Activated CD4-positive, alpha-beta T cell treated with anti-CD3 and anti-CD28 coated beads for 36 hours (primary cell): ENCODE measurements around the gene CREB1. TPM values are rescaled to one million over a fixed set of nuclear protein-coding genes. Genes with fewer than 3 reads are reported as not detected.

ENCODE experiments used
- ATAC-seq: fragments of 200-7000 bp; cut with Tn5 transposase; one replicate; pipeline ENCODE4 v1.10.0; 2021; ENCODE audit warnings: mild to moderate bottlenecking, moderate library complexity
- CTCF ChIA-PET: fragments of 350-600 bp; sonication (Branson Sonifier 250); formaldehyde crosslinking; loops from one replicate; lab custom pipeline; 2021; ENCODE audit warnings: antibody characterized with exemption; lab: Charles Lee
- POLR2A ChIA-PET: fragments of 350-600 bp; sonication (Branson Sonifier 250); formaldehyde crosslinking; loops from one replicate; lab custom pipeline; 2021; ENCODE audit warnings: antibody characterized with exemption, inconsistent platforms; lab: Charles Lee
- DNase-seq: peaks from one replicate; pipeline ENCODE4 v3.0.0-alpha.2; 2020
- H3K27ac Mint-ChIP-seq: one replicate; pipeline ENCODE4 v1.8.0; 2021; ENCODE audit warnings: mixed read lengths
- H3K27me3 Mint-ChIP-seq: one replicate; pipeline ENCODE4 v1.8.0; 2021; ENCODE audit warnings: mixed read lengths
- H3K36me3 Mint-ChIP-seq: one replicate; pipeline ENCODE4 v1.8.0; 2021; ENCODE audit warnings: low read depth, mixed read lengths
- H3K4me1 Mint-ChIP-seq: one replicate; pipeline ENCODE4 v1.8.0; 2021; ENCODE audit warnings: mixed read lengths
- H3K4me3 Mint-ChIP-seq: one replicate; pipeline ENCODE4 v1.8.0; 2021; ENCODE audit warnings: mild to moderate bottlenecking, moderate library complexity, mixed read lengths
- H3K9me3 Mint-ChIP-seq: one replicate; pipeline ENCODE4 v1.8.0; 2021; ENCODE audit warnings: low read depth, mixed read lengths
- intact Hi-C, 2 experiments: fragments of 100-400 bp; cut with DNase I in 1 of 2; cut with micrococcal nuclease in 1 of 2; formaldehyde crosslinking; loops; one replicate each; pipeline versions ENCODE4 v1.14.2 to v1.15.1; 2022 to 2024; cut with DNase I, micrococcal nuclease
- total RNA-seq, 2 experiments: library from RNA; stranded (reverse); gene quantifications; one replicate each; pipeline ENCODE4 v1.2.3, GENCODE V29; 2021

CREB1 gene
- total RNA-seq, 2 experiments from 2014 or later: 85.4 to 136 TPM

- Mint-ChIP-seq H3K36me3 (peaks cover 12% of the 10 kb centered on the region), H3K27ac (no peak overlapping the region), H3K4me3 (no peak overlapping the region), H3K27me3 (no peaks in the 10 kb centered on the region), H3K9me3 (no peaks in the 10 kb centered on the region), H3K4me1 (peaks cover 51% of the 10 kb centered on the region)
- no peak for DNase-seq
- intact Hi-C loops: no loop called here
- POLR2A ChIA-PET: interaction anchor here (1.0 kb wide), 1 partner anchor 9 kb away, joined by 6 read pairs; no protein-coding TSS in a partner anchor
- no peak for ATAC-seq
- CTCF ChIA-PET: interaction anchor here (0.7 kb wide), 1 partner anchor 241 kb away, joined by 5 read pairs; no protein-coding TSS in a partner anchor
Observed at GRCh38 chr2:207516206-207516605, 13.6 kb upstream of the CREB1 start.

- peaks cover 6% of the 10 kb centered on the region for H3K36me3 Mint-ChIP-seq
- peaks cover 49% of the 10 kb centered on the region for H3K4me1 Mint-ChIP-seq
- H3K9me3 Mint-ChIP-seq: no peaks in the 10 kb centered on the region
- intact Hi-C loops: loop anchor here in 1 of 2 experiments (2.0 kb wide), 1 partner anchor 44 kb away; no protein-coding TSS in a partner anchor
- H3K27me3 Mint-ChIP-seq: no peaks in the 10 kb centered on the region
- ChIA-PET CTCF (no interaction called here), POLR2A (no interaction called here)
- no peak for DNase-seq
- no peak for ATAC-seq
- H3K27ac Mint-ChIP-seq: no peak overlapping the region
- no peak overlapping the region for H3K4me3 Mint-ChIP-seq
Observed at GRCh38 chr2:207523005-207523404, 6.8 kb upstream of the CREB1 start.

GRCh38 chr2:207525296-207525695 lies 4.5 kb upstream of the CREB1 start:
- CTCF ChIA-PET: interaction anchor here (1.1 kb wide), 1 partner anchor 20 kb away, joined by 4 read pairs; no protein-coding TSS in a partner anchor
- POLR2A ChIA-PET: no interaction called here
- intact Hi-C loops: loop anchor here in 1 of 2 experiments (5.0 kb wide), 1 partner anchor 502 kb away; the partner anchor contains the start of gene PLEKHM3

GRCh38 chr2:207528980-207529329 lies 807 bp upstream of the CREB1 start:
- Mint-ChIP-seq H3K4me3 (peak overlapping the region; percentile 94), H3K27ac (peak overlapping the region; percentile 100), H3K4me1 (peaks cover 52% of the 10 kb centered on the region), H3K36me3 (peaks cover 24% of the 10 kb centered on the region), H3K27me3 (no peaks in the 10 kb centered on the region), H3K9me3 (no peaks in the 10 kb centered on the region)
- CTCF ChIA-PET: no interaction called here
- DNase-seq (peak; percentile 70), ATAC-seq (peak; percentile 2)
- POLR2A ChIA-PET: interaction anchor here (0.6 to 1.4 kb wide), 2 partner anchors 22 to 790 kb away, joined by 3 read pairs; no protein-coding TSS in a partner anchor
- intact Hi-C loops: loop anchor here (1.0 to 5.0 kb wide), 14 partner anchors 14 to 1370 kb away; partner anchors contain the start of genes METTL21A (in 2 of the 2), PIKFYVE (in 2 of the 2), CCNYL1 (in 1 of the 2) and EEF1B2 (in 1 of the 2)

More at GRCh38 chr2:207525296-207525695, 4.5 kb upstream of the CREB1 start:
- DNase-seq (no peak), ATAC-seq (no peak)
- Mint-ChIP-seq H3K4me3 (peak overlapping the region; percentile 30), H3K4me1 (peaks cover 56% of the 10 kb centered on the region), H3K9me3 (no peaks in the 10 kb centered on the region), H3K36me3 (peaks cover 7% of the 10 kb centered on the region), H3K27ac (peak overlapping the region; percentile 64), H3K27me3 (no peaks in the 10 kb centered on the region)

- ChIA-PET POLR2A (interaction anchor here (0.6 to 2.9 kb wide), 11 partner anchors 15 to 731 kb away, joined by 3 to 27 read pairs (median 4); partner anchors contain the start of genes KLF7 and METTL21A), CTCF (interaction anchor here (0.8 to 3.1 kb wide), 9 partner anchors 10 to 510 kb away, joined by 3 to 9 read pairs (median 3); partner anchors contain the start of gene METTL21A)
- ATAC-seq (peak; percentile 3), DNase-seq (peak; percentile 63)
- peak overlapping the region; percentile 99 for H3K27ac Mint-ChIP-seq
- peaks cover 61% of the 10 kb centered on the region for H3K4me1 Mint-ChIP-seq
- H3K27me3 Mint-ChIP-seq: no peaks in the 10 kb centered on the region
- H3K36me3 Mint-ChIP-seq: peaks cover 27% of the 10 kb centered on the region
- H3K4me3 Mint-ChIP-seq: peak overlapping the region; percentile 98
- intact Hi-C loops: loop anchor here (5.0 to 10.0 kb wide), 2 partner anchors 494 to 1443 kb away; partner anchors contain the start of genes INO80D (in 1 of the 2) and PLEKHM3 (in 1 of the 2)
- H3K9me3 Mint-ChIP-seq: no peaks in the 10 kb centered on the region
Observed at GRCh38 chr2:207530160-207531031, 634 bp downstream of the CREB1 start.

- H3K4me1 Mint-ChIP-seq: peaks cover 53% of the 10 kb centered on the region
- H3K27ac Mint-ChIP-seq: peak overlapping the region; percentile 99
- intact Hi-C loops: loop anchor here (5.0 to 10.0 kb wide), 2 partner anchors 494 to 1444 kb away; partner anchors contain the start of genes INO80D (in 1 of the 2) and PLEKHM3 (in 1 of the 2)
- H3K9me3 Mint-ChIP-seq: no peaks in the 10 kb centered on the region
- H3K4me3 Mint-ChIP-seq: peak overlapping the region; percentile 98
- peak; percentile 66 for DNase-seq
- peaks cover 28% of the 10 kb centered on the region for H3K36me3 Mint-ChIP-seq
- no peaks in the 10 kb centered on the region for H3K27me3 Mint-ChIP-seq
- ATAC-seq: peak; percentile 4
- CTCF ChIA-PET: interaction anchor here (0.8 to 3.1 kb wide), 8 partner anchors 9 to 509 kb away, joined by 3 to 9 read pairs (median 3); partner anchors contain the start of gene METTL21A
- POLR2A ChIA-PET: interaction anchor here (0.7 to 2.9 kb wide), 7 partner anchors 17 to 732 kb away, joined by 3 to 27 read pairs (median 6); partner anchors contain the start of genes CCNYL1 and METTL21A
Observed at GRCh38 chr2:207531032-207531952, 1.5 kb downstream of the CREB1 start.

GRCh38 chr2:207532676-207533075 lies 2.9 kb downstream of the CREB1 start:
- Mint-ChIP-seq H3K4me1 (peaks cover 50% of the 10 kb centered on the region), H3K9me3 (no peaks in the 10 kb centered on the region), H3K27ac (peak overlapping the region; percentile 99), H3K4me3 (peak overlapping the region; percentile 98), H3K27me3 (no peaks in the 10 kb centered on the region), H3K36me3 (peaks cover 31% of the 10 kb centered on the region)
- ATAC-seq: no peak
- intact Hi-C loops: loop anchor here (5.0 to 10.0 kb wide), 2 partner anchors 492 to 1445 kb away; partner anchors contain the start of genes INO80D (in 1 of the 2) and PLEKHM3 (in 1 of the 2)
- DNase-seq: no peak
- POLR2A ChIA-PET: interaction anchor here (0.6 to 1.7 kb wide), 2 partner anchors 19 to 179 kb away, joined by 3 to 5 read pairs; partner anchors contain the start of gene CCNYL1
- CTCF ChIA-PET: interaction anchor here (0.6 to 1.6 kb wide), 8 partner anchors 10 to 574 kb away, joined by 3 to 5 read pairs (median 4); no protein-coding TSS in a partner anchor

- ATAC-seq (no peak), DNase-seq (no peak)
- Mint-ChIP-seq H3K36me3 (peaks cover 30% of the 10 kb centered on the region), H3K27ac (peak overlapping the region; percentile 70), H3K4me1 (peaks cover 50% of the 10 kb centered on the region), H3K4me3 (peak overlapping the region; percentile 98), H3K27me3 (no peaks in the 10 kb centered on the region), H3K9me3 (no peaks in the 10 kb centered on the region)
- ChIA-PET POLR2A (interaction anchor here (0.7 kb wide), 1 partner anchor 91 kb away, joined by 4 read pairs; no protein-coding TSS in a partner anchor), CTCF (interaction anchor here (0.8 to 1.6 kb wide), 6 partner anchors 9 to 507 kb away, joined by 3 to 6 read pairs (median 4); no protein-coding TSS in a partner anchor)
- intact Hi-C loops: loop anchor here (5.0 to 10.0 kb wide), 2 partner anchors 491 to 1446 kb away; partner anchors contain the start of genes INO80D (in 1 of the 2) and PLEKHM3 (in 1 of the 2)
Observed at GRCh38 chr2:207533461-207534008, 3.8 kb downstream of the CREB1 start.

GRCh38 chr2:207534417-207534816 lies 4.7 kb downstream of the CREB1 start:
- Mint-ChIP-seq H3K27ac (peak overlapping the region; percentile 78), H3K4me1 (peaks cover 48% of the 10 kb centered on the region), H3K4me3 (peak overlapping the region; percentile 98), H3K27me3 (no peaks in the 10 kb centered on the region), H3K36me3 (peaks cover 30% of the 10 kb centered on the region), H3K9me3 (no peaks in the 10 kb centered on the region)
- ATAC-seq (no peak), DNase-seq (no peak)
- ChIA-PET CTCF (interaction anchor here (1.4 to 1.6 kb wide), 2 partner anchors 8 to 60 kb away, joined by 5 to 6 read pairs; no protein-coding TSS in a partner anchor), POLR2A (interaction anchor here (0.7 kb wide), 1 partner anchor 30 kb away, joined by 4 read pairs; no protein-coding TSS in a partner anchor)
- intact Hi-C loops: loop anchor here (5.0 to 10.0 kb wide), 2 partner anchors 490 to 1447 kb away; partner anchors contain the start of genes INO80D (in 1 of the 2) and PLEKHM3 (in 1 of the 2)
